Liver (tissue), 9 donors: ENCODE measurements around the gene NR2C1. TPM values are rescaled to one million over a fixed set of nuclear protein-coding genes. Genes with fewer than 3 reads are reported as not detected.

ENCODE experiments used
- DNase-seq: peaks from one replicate; pipeline ENCODE4 v3.0.0-alpha.2; 2017; ENCODE audit warnings: low spot score
- H3K27ac ChIP-seq, 2 donors: one replicate each; pipeline ENCODE4 v1.7.0; 2013; ENCODE audit warnings: inconsistent platforms in 2 of 2, low read length in 2 of 2, control low read depth in 1 of 2, low read depth in 1 of 2, mild to moderate bottlenecking in 1 of 2
- H3K27me3 ChIP-seq, 4 donors: one replicate each; pipeline versions ENCODE4 v1.6.1 to v1.7.0; 2013; ENCODE audit warnings: low read length in 3 of 4, inconsistent platforms in 1 of 4, mild to moderate bottlenecking in 1 of 4, moderate library complexity in 1 of 4; ENCODE audit not compliant: control insufficient read depth in 4 of 4, insufficient read depth in 4 of 4
- H3K36me3 ChIP-seq, 4 donors: one replicate each; pipeline versions ENCODE4 v1.6.1 to v1.7.0; 2013; ENCODE audit warnings: low read length in 3 of 4, mild to moderate bottlenecking in 3 of 4, low read depth in 1 of 4, moderate library complexity in 1 of 4; ENCODE audit not compliant: control insufficient read depth in 4 of 4, insufficient read depth in 3 of 4
- H3K4me1 ChIP-seq, 4 donors: one replicate each; pipeline versions ENCODE4 v1.6.1 to v1.7.0; 2013; ENCODE audit warnings: low read length in 3 of 4, mild to moderate bottlenecking in 3 of 4, moderate library complexity in 1 of 4; ENCODE audit not compliant: control insufficient read depth in 4 of 4, insufficient read depth in 4 of 4
- H3K4me3 ChIP-seq, 3 donors: one replicate each; pipeline versions ENCODE4 v1.6.1 to v1.7.0; 2013; ENCODE audit warnings: low read length in 3 of 3, control low read depth in 1 of 3, low read depth in 1 of 3, mild to moderate bottlenecking in 1 of 3
- H3K9ac ChIP-seq, 2 donors: one replicate each; pipeline ENCODE4 v1.7.0; 2013; ENCODE audit warnings: low read length in 2 of 2, mild to moderate bottlenecking in 2 of 2, moderate library complexity in 2 of 2, control low read depth in 1 of 2, low read depth in 1 of 2
- H3K9me3 ChIP-seq, 4 donors: one replicate each; pipeline versions ENCODE4 v1.6.1 to v1.7.0; 2013; ENCODE audit warnings: low read length in 3 of 4; ENCODE audit not compliant: control insufficient read depth in 4 of 4
- ATF3 ChIP-seq: IDR thresholded peaks from 2 replicates; pipeline ENCODE4 v1.6.1; 2016; ENCODE audit warnings: antibody characterized with exemption
- CTCF ChIP-seq: fragments of 150-350 bp; IDR thresholded peaks from 2 replicates; pipeline ENCODE4 v1.5.1; 2017; ENCODE audit warnings: improper control_type of control experiment, low read depth, low read length; ENCODE audit not compliant: missing input control
- EGR1 ChIP-seq, 2 donors: IDR thresholded peaks; 2 replicates each; pipeline ENCODE4 v1.6.1; 2016 to 2018; ENCODE audit warnings: antibody characterized with exemption in 2 of 2, low read depth in 2 of 2
- FOXA1 ChIP-seq: IDR thresholded peaks from 2 replicates; pipeline ENCODE4 v1.6.1; 2016; ENCODE audit warnings: antibody characterized with exemption
- FOXA2 ChIP-seq: IDR thresholded peaks from 2 replicates; pipeline ENCODE4 v1.6.1; 2016; ENCODE audit warnings: antibody characterized with exemption
- HNF4A ChIP-seq, 2 donors: conservative IDR thresholded peaks; 2 replicates each; pipeline ENCODE4 v1.6.1; 2016; ENCODE audit warnings: antibody characterized with exemption in 2 of 2, mild to moderate bottlenecking in 2 of 2
- MAX ChIP-seq: IDR thresholded peaks from 2 replicates; pipeline ENCODE4 v1.6.1; 2016; ENCODE audit warnings: antibody characterized with exemption
- NR2F2 ChIP-seq: IDR thresholded peaks from 2 replicates; pipeline ENCODE4 v1.6.1; 2016; ENCODE audit warnings: antibody characterized with exemption
- REST ChIP-seq: IDR thresholded peaks from 2 replicates; pipeline ENCODE4 v1.6.1; 2016; ENCODE audit warnings: antibody characterized with exemption, mild to moderate bottlenecking
- SP1 ChIP-seq: IDR thresholded peaks from 2 replicates; pipeline ENCODE4 v1.6.1; 2018; ENCODE audit warnings: antibody characterized with exemption, mild to moderate bottlenecking
- YY1 ChIP-seq: IDR thresholded peaks from 2 replicates; pipeline ENCODE4 v1.6.1; 2016; ENCODE audit warnings: antibody characterized with exemption, mild to moderate bottlenecking
- ZBTB33 ChIP-seq: IDR thresholded peaks from 2 replicates; pipeline ENCODE4 v1.6.1; 2016; ENCODE audit warnings: antibody characterized with exemption
- WGBS: extraction: QIAGEN DNeasy Blood & Tissue Kit; methylation state at CpG from one replicate; pipeline ENCODE4 v1.1.7; 2013; 5-methylcytosine and 5-hydroxymethylcytosine counted together
- polyA plus RNA-seq, 2 donors: library from polyadenylated mRNA; stranded (reverse) in 1 of 2; unstranded in 1 of 2; fragments of 200-250 nt in 1 of 2; fragments of >200 nt in 1 of 2; fragmentation: Nextera tagmentation in 1 of 2; extraction: Ambion mirVana in 1 of 2; gene quantifications; one replicate each; pipeline versions ENCODE4 v1.2.1 to v1.2.3, GENCODE V29; 2013 to 2015
- total RNA-seq, 2 donors: library from RNA; depleted of rRNA; stranded (reverse); fragments of >200 nt; gene quantifications; one replicate each; pipeline ENCODE4 v1.2.3, GENCODE V29; 2014
- donor health status: healthy.
- donor health status: healthy.
- donor health status: healthy.
- donor health status: healthy.
- donor health status: healthy.

The NR2C1 gene
- total and polyA plus RNA-seq, 4 donors: 8.3 to 32.0 (median 21.0) TPM

- DNase-seq: no peak
- Histone ChIP-seq H3K27ac (no peak overlapping the region), H3K9ac (no peak overlapping the region), H3K4me3 (no peak overlapping the region), H3K36me3 (no peaks in the 10 kb centered on the region), H3K4me1 (no peaks in the 10 kb centered on the region), H3K27me3 (no peaks in the 10 kb centered on the region), H3K9me3 (no peaks in the 10 kb centered on the region)
- TF ChIP-seq MAX (no peak), ZBTB33 (no peak), SP1 (no peak), NR2F2 (no peak), HNF4A (conservative IDR thresholded peaks at IDR 0.05) (no peak), YY1 (no peak), ATF3 (no peak), REST (no peak), FOXA2 (no peak), EGR1 (IDR thresholded peaks at IDR 0.05; ENCODE audit: low read depth in 2 of 2) (no peak)
- WGBS: 95% methylated on average over 4 of the region's 4 CpGs
Observed at GRCh38 chr12:94977766-94978468, 95.5 kb downstream of the NR2C1 start.

GRCh38 chr12:94973221-94973620, 100.2 kb downstream of the NR2C1 start:
- H3K9ac ChIP-seq: no peak overlapping the region
- H3K27ac ChIP-seq: no peak overlapping the region
- H3K36me3 ChIP-seq: peaks cover 0 to 12% (median 3%) of the 10 kb centered on the region in 4 donors
- H3K27me3 ChIP-seq: no peaks in the 10 kb centered on the region
- no peak overlapping the region for H3K4me3 ChIP-seq
- H3K4me1 ChIP-seq: no peaks in the 10 kb centered on the region
- WGBS: 92% methylated on average over 5 of the region's 5 CpGs
- TF ChIP-seq MAX (no peak), CTCF (no peak), FOXA1 (no peak), SP1 (no peak)
- DNase-seq: no peak
- no peaks in the 10 kb centered on the region for H3K9me3 ChIP-seq
